ENCODE results near the gene CES4A.

The CES4A gene

DNA sequence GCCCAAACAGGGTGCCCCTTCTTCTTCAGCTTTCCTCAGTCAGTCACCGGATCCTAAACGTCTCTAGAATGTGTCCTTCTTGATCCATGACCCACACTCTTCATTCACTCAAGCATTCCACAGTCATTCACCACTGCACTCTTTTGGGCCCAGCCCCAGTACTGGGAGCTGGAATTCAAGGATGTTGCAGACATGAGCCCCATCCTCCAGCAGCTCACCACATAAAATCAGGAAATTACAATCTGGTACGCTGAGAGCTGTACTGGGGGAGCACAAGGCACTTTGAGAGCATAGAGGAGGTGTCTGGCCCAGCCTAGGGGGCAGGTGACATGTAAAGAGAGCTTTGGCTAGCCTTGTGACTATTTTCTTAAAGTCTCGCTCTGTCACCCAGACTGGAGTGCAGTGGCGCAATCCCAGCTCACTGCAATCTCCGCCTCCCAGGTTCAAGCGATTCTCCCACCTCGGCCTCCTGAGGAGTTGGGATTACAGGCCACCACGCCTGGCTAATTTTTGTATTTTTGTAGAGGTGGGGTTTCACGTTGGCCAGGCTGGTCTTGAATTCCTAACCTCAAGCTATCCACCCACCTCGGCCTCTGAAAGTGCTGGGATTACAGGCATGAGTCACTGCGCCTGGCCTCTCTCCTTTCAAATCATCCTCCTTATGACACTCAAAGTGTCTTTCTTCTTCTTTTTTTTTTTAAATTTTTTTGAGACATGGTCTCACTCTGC is 18.7 kb downstream of the CES4A start:
- Histone ChIP-seq H3K4me3 (ENCODE audit: low read depth in 1 of 5, low read length in 5 of 5) (no peak overlapping the region), H3K36me3 (ENCODE audit: control insufficient read depth in 5 of 5, insufficient read depth in 5 of 5, low read length in 5 of 5) (peaks cover 0 to 6% (median 0%) of the 10 kb centered on the region in 5 donors), H3K9ac (ENCODE audit: low read length in 5 of 5) (no peak overlapping the region), H3K27ac (ENCODE audit: low read depth, low read length) (no peak overlapping the region), H3K9me3 (ENCODE audit: control insufficient read depth in 5 of 5, low read length in 5 of 5) (no peaks in the 10 kb centered on the region), H3K27me3 (ENCODE audit: control insufficient read depth in 5 of 5, insufficient read depth in 4 of 5, low read length in 5 of 5) (peaks cover 0 to 3% (median 0%) of the 10 kb centered on the region in 5 donors), H3K4me1 (ENCODE audit: control insufficient read depth in 5 of 5, insufficient read depth in 5 of 5, low read length in 5 of 5) (no peaks in the 10 kb centered on the region)

DNA sequence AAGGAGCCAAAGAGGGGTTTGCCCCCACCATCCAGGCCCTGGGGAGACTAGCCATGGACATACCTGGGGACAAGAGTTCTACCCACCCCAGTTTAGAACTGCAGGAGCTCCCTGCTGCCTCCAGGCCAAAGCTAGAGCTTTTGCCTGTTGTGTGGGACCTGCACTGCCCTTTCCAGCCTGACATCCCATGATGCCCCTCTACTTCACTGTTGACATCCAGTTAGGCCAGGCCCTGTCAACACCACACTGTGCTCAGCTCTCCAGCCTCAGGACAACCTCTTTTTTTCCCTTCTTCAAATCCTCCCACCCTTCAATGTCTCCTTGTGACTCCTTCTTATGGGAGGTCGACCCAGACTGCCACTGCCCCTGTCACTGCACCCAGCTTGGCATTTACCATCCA is 20.8 kb downstream of the CES4A start:
- no peaks in the 10 kb centered on the region for H3K9me3 ChIP-seq (ENCODE audit: control insufficient read depth in 5 of 5, low read length in 5 of 5)
- H3K36me3 ChIP-seq (ENCODE audit: control insufficient read depth in 5 of 5, insufficient read depth in 5 of 5, low read length in 5 of 5), result peaks cover 0 to 3% (median 0%) of the 10 kb centered on the region in 5 donors
- H3K27me3 ChIP-seq (ENCODE audit: control insufficient read depth in 5 of 5, insufficient read depth in 4 of 5, low read length in 5 of 5), result peaks cover 0 to 3% (median 0%) of the 10 kb centered on the region in 5 donors
- no peak overlapping the region for H3K27ac ChIP-seq (ENCODE audit: low read depth, low read length)
- no peak overlapping the region for H3K4me3 ChIP-seq (ENCODE audit: low read depth in 1 of 5, low read length in 5 of 5)
- peaks cover 0 to 13% (median 11%) of the 10 kb centered on the region in 5 donors for H3K4me1 ChIP-seq (ENCODE audit: control insufficient read depth in 5 of 5, insufficient read depth in 5 of 5, low read length in 5 of 5)
- no peak overlapping the region for H3K9ac ChIP-seq (ENCODE audit: low read length in 5 of 5)

DNA sequence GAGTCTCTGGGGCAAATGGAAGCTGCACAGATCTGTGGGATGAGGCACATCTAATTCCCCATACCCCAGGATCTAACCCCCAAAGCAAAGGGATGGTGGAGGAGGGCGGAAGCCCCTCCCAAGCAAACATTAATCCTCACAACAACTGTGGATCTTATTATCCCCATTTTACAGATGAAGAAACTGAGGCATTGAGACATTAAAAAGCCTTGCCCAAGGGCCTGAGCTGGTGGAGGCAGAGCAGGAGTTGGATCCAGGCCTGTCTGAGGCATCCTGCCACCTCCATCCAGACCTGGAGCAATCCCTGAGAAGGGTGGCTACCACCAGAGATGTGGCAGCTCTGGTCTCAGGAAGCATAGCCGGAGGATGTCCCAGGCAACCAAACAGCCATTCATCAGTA is 22.9 kb downstream of the CES4A start:
- peaks cover 0 to 21% (median 18%) of the 10 kb centered on the region in 5 donors for H3K4me1 ChIP-seq (ENCODE audit: control insufficient read depth in 5 of 5, insufficient read depth in 5 of 5, low read length in 5 of 5)
- no peaks in the 10 kb centered on the region for H3K9me3 ChIP-seq (ENCODE audit: control insufficient read depth in 5 of 5, low read length in 5 of 5)
- H3K36me3 ChIP-seq (ENCODE audit: control insufficient read depth in 5 of 5, insufficient read depth in 5 of 5, low read length in 5 of 5), result no peaks in the 10 kb centered on the region
- peaks cover 0 to 2% (median 0%) of the 10 kb centered on the region in 5 donors for H3K27me3 ChIP-seq (ENCODE audit: control insufficient read depth in 5 of 5, insufficient read depth in 4 of 5, low read length in 5 of 5)
- H3K9ac ChIP-seq (ENCODE audit: low read length in 5 of 5), result no peak overlapping the region
- no peak overlapping the region for H3K27ac ChIP-seq (ENCODE audit: low read depth, low read length)
- no peak overlapping the region for H3K4me3 ChIP-seq (ENCODE audit: low read depth in 1 of 5, low read length in 5 of 5)

DNA sequence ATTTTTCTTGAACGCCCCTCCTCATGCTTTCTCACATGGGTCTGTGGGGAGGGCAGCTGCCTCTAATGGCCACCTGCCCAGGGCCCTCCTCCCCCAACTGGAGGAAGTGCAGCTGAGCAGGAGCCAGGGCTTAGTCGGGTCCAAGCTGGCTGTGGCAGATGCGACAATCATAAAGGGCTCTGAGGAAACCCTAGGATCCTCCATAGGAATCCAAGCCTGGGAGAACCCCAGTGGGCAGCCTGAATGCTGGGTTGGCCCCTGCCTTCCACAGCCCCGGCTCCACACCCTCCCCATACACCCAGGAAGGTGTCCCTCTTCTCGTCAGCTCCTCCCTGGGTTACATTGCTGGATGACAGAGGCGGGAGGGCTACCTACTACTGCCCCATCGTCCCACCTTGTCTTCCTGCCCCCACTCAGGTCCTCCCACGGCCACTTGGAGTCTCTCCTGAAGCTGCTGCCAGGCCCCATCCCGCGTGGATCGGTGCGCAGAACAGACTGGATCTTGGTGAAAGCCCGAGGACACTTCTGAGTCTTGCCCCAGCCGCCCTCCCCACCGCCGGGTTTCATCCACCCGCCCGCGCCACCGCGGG is 24.9 kb downstream of the CES4A start:
- Histone ChIP-seq H3K27ac (ENCODE audit: low read depth, low read length) (no peak overlapping the region), H3K9ac (ENCODE audit: low read length in 5 of 5) (peak overlapping the region in 3 of 5 donors; percentile 17 to 62 (median 52))

DNA sequence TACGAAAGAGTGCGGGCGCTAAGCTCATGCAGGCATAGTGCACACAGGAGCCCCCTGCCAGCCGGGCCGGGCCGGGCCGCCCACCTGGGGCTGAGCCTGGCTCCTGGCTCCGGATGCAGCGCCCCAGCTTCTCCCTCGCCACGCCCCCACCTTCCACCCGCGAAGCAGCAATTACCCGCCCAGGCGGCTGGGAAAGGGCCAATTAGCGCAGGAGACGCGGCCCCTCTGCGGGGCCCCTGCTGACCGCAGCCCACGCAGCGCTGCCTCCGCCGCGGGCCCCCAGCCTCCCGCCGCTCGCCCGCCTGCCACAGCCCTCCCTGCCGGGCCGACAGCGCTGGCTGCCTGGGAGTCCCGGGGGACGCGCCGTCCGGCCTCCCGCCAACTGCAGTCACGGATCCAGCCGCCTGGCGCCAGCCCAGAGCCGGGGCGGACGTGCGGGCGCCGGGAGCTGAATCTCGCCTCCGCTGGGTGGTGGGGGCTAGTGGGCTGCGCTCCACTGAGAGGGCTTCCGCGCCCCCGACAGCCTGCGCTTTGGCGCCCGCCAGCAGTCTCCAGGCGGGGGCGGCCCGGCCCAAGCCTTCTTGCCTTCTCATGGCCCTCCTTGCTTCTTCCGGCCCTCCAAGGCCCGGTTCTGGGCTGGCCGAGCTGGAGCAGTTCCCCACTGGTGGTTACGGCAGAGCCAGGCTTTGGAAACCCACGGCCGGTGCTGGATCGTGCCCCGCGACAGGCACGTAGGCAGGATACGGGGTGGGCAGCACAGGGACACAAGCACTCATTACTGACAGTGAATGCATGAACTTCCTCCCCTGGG is 25.6 kb downstream of the CES4A start:
- Histone ChIP-seq H3K27ac (ENCODE audit: low read depth, low read length) (peak overlapping the region; percentile 41), H3K36me3 (ENCODE audit: control insufficient read depth in 5 of 5, insufficient read depth in 5 of 5, low read length in 5 of 5) (no peaks in the 10 kb centered on the region), H3K27me3 (ENCODE audit: control insufficient read depth in 5 of 5, insufficient read depth in 4 of 5, low read length in 5 of 5) (peaks cover 0 to 2% (median 0%) of the 10 kb centered on the region in 5 donors), H3K4me3 (ENCODE audit: low read depth in 1 of 5, low read length in 5 of 5) (peak overlapping the region; percentile 40 to 70 (median 68)), H3K9me3 (ENCODE audit: control insufficient read depth in 5 of 5, low read length in 5 of 5) (no peaks in the 10 kb centered on the region), H3K4me1 (ENCODE audit: control insufficient read depth in 5 of 5, insufficient read depth in 5 of 5, low read length in 5 of 5) (peaks cover 0 to 21% (median 18%) of the 10 kb centered on the region in 5 donors), H3K9ac (ENCODE audit: low read length in 5 of 5) (peak overlapping the region in 4 of 5 donors; percentile 24 to 78 (median 54))

More for the DNA sequence above, 24.9 kb downstream of the CES4A start:
- H3K4me1 ChIP-seq (ENCODE audit: control insufficient read depth in 5 of 5, insufficient read depth in 5 of 5, low read length in 5 of 5), result peaks cover 0 to 21% (median 18%) of the 10 kb centered on the region in 5 donors
- H3K27me3 ChIP-seq (ENCODE audit: control insufficient read depth in 5 of 5, insufficient read depth in 4 of 5, low read length in 5 of 5), result peaks cover 0 to 2% (median 0%) of the 10 kb centered on the region in 5 donors
- H3K9me3 ChIP-seq (ENCODE audit: control insufficient read depth in 5 of 5, low read length in 5 of 5), result no peaks in the 10 kb centered on the region
- no peaks in the 10 kb centered on the region for H3K36me3 ChIP-seq (ENCODE audit: control insufficient read depth in 5 of 5, insufficient read depth in 5 of 5, low read length in 5 of 5)
- peak overlapping the region in 4 of 5 donors; percentile 48 to 70 (median 68) for H3K4me3 ChIP-seq (ENCODE audit: low read depth in 1 of 5, low read length in 5 of 5)

DNA sequence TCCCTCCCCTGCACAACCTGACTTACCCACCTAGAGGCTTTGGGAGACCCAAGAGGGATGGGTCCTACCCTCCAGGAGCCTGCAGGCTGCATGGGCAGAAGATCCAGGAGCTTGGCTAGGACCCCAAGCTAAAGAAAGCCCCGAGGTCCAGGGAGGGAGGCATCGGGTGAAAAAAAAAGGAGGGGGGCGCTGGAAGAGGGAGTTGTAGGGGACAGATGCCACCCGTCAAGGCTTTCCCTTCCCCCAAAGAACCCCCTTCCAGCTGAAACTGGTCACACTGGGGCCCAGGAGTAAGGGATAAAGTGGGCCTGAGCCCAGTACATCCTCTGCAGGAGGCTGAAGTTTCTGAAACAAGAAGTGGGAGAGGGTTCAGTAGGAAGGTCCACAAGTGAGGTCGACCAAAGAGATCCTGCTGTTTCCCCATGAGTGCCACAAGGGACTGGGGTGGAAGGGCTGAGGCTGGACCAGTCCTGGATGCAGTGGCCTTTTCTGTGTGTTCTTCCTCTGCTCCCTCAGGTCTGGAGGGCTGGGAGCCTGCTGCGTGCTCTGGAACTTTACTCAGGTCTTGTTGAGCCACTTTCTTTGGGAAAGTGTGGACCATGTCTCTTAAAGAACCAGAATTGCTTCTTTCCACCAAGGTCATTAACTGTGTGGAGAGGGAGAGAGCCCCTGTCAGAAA is 26.4 kb downstream of the CES4A start:
- peak overlapping the region; percentile 40 to 70 (median 68) for H3K4me3 ChIP-seq (ENCODE audit: low read depth in 1 of 5, low read length in 5 of 5)
- H3K9me3 ChIP-seq (ENCODE audit: control insufficient read depth in 5 of 5, low read length in 5 of 5), result no peaks in the 10 kb centered on the region
- H3K9ac ChIP-seq (ENCODE audit: low read length in 5 of 5), result peak overlapping the region in 4 of 5 donors; percentile 24 to 78 (median 52)
- peaks cover 0 to 2% (median 0%) of the 10 kb centered on the region in 5 donors for H3K27me3 ChIP-seq (ENCODE audit: control insufficient read depth in 5 of 5, insufficient read depth in 4 of 5, low read length in 5 of 5)
- peaks cover 0 to 21% (median 18%) of the 10 kb centered on the region in 5 donors for H3K4me1 ChIP-seq (ENCODE audit: control insufficient read depth in 5 of 5, insufficient read depth in 5 of 5, low read length in 5 of 5)
- no peaks in the 10 kb centered on the region for H3K36me3 ChIP-seq (ENCODE audit: control insufficient read depth in 5 of 5, insufficient read depth in 5 of 5, low read length in 5 of 5)
- H3K27ac ChIP-seq (ENCODE audit: low read depth, low read length), result peak overlapping the region; percentile 41

DNA sequence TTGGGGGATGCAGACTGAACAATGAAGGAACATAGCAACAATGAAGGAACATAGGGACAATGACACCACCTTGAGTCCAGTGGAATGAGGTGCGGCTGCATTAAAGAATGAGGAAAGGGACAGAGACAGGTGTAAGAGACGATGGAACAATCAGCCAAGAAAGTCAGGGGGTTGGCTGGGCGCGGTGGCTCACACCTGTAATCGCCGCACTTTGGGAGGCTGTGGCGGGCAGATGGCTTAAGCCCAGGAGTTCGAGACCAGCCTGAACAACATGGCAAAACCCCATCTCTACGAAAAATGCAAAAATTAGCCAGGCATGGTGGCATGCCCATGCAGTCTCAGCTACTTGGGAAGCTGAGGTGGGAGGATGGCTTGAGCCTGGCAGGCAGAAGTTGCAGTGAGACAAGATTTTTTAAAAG is 26.9 kb downstream of the CES4A start:
- H3K9me3 ChIP-seq (ENCODE audit: control insufficient read depth in 5 of 5, low read length in 5 of 5), result no peaks in the 10 kb centered on the region
- H3K27me3 ChIP-seq (ENCODE audit: control insufficient read depth in 5 of 5, insufficient read depth in 4 of 5, low read length in 5 of 5), result peaks cover 0 to 2% (median 0%) of the 10 kb centered on the region in 5 donors
- peaks cover 0 to 21% (median 18%) of the 10 kb centered on the region in 5 donors for H3K4me1 ChIP-seq (ENCODE audit: control insufficient read depth in 5 of 5, insufficient read depth in 5 of 5, low read length in 5 of 5)
- H3K27ac ChIP-seq (ENCODE audit: low read depth, low read length), result no peak overlapping the region
- H3K9ac ChIP-seq (ENCODE audit: low read length in 5 of 5), result no peak overlapping the region
- H3K4me3 ChIP-seq (ENCODE audit: low read depth in 1 of 5, low read length in 5 of 5), result no peak overlapping the region
- no peaks in the 10 kb centered on the region for H3K36me3 ChIP-seq (ENCODE audit: control insufficient read depth in 5 of 5, insufficient read depth in 5 of 5, low read length in 5 of 5)

DNA sequence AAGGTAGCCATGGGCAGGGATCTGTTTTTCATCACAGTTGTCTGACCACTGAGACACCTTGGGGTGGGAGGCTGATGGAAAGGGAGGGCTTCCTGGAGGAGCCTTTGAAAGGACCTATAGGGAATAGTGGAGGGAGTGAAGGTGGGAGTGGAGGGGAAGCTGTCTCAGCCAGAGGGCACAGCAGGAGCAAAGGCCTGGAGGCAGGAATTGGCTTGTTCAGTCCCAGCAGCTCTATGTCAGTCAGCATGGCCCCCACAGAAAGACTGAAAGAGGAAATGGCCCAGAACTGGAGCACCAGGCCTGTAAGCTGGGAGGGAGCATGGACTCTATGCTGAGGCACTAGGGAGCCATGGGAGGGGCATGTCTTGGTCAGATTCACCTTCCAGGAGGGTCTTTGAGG is 27.8 kb downstream of the CES4A start:
- Histone ChIP-seq H3K27me3 (ENCODE audit: control insufficient read depth in 5 of 5, insufficient read depth in 4 of 5, low read length in 5 of 5) (peaks cover 0 to 2% (median 0%) of the 10 kb centered on the region in 5 donors), H3K4me3 (ENCODE audit: low read depth in 1 of 5, low read length in 5 of 5) (no peak overlapping the region), H3K4me1 (ENCODE audit: control insufficient read depth in 5 of 5, insufficient read depth in 5 of 5, low read length in 5 of 5) (peaks cover 0 to 21% (median 18%) of the 10 kb centered on the region in 5 donors), H3K9ac (ENCODE audit: low read length in 5 of 5) (no peak overlapping the region), H3K9me3 (ENCODE audit: control insufficient read depth in 5 of 5, low read length in 5 of 5) (no peaks in the 10 kb centered on the region), H3K27ac (ENCODE audit: low read depth, low read length) (no peak overlapping the region), H3K36me3 (ENCODE audit: control insufficient read depth in 5 of 5, insufficient read depth in 5 of 5, low read length in 5 of 5) (no peaks in the 10 kb centered on the region)

DNA sequence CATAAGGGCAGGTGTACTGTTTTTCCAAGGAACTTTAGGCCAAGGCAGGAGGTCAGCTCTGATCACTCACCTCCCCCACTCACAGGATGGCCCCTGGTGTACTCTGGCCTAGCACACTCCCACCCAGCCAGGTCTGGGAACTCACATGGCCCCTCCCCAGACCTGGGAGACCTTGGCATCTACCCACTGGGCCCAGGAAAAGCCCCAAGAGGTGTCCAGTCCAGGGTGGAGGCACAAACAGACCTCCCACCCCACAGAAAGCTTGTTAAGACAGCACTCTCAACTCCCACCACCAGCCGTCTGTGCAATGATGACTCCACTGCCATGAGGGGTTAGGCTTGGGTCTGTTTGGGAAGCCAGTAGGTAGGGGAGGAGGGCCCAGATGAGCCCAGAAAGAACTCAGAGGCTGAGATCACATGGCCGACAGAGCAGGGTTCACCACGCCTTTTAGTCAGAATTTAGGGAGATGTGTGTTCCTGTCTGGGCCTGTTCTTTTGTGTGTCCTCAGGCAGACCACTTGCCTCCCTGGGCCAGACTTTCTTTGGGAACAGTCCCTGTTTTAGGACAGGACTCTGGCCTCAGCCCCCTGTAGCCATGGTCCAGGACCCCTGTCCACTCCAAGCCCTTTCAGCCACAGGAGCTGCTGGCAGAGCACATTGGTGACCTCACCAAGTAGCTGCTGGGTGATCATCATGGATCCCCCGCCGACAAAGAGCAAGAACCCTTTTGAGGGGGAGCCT is 28.5 kb downstream of the CES4A start:
- Histone ChIP-seq H3K4me3 (ENCODE audit: low read depth in 1 of 5, low read length in 5 of 5) (no peak overlapping the region), H3K36me3 (ENCODE audit: control insufficient read depth in 5 of 5, insufficient read depth in 5 of 5, low read length in 5 of 5) (no peaks in the 10 kb centered on the region), H3K9ac (ENCODE audit: low read length in 5 of 5) (no peak overlapping the region), H3K27me3 (ENCODE audit: control insufficient read depth in 5 of 5, insufficient read depth in 4 of 5, low read length in 5 of 5) (peaks cover 0 to 2% (median 0%) of the 10 kb centered on the region in 5 donors), H3K27ac (ENCODE audit: low read depth, low read length) (no peak overlapping the region), H3K9me3 (ENCODE audit: control insufficient read depth in 5 of 5, low read length in 5 of 5) (no peaks in the 10 kb centered on the region), H3K4me1 (ENCODE audit: control insufficient read depth in 5 of 5, insufficient read depth in 5 of 5, low read length in 5 of 5) (peaks cover 0 to 21% (median 18%) of the 10 kb centered on the region in 5 donors)

All from subcutaneous abdominal adipose tissue (tissue), 5 donors.